Fibroblast of lung (primary cell): ENCODE data around the gene IWS1.

Experiments
- EZH2 ChIP-seq: IDR thresholded peaks from 2 replicates; pipeline ENCODE4 v1.5.1; 2012; ENCODE audit warnings: low read length, control low read depth, mild to moderate bottlenecking; ENCODE audit errors: missing control alignments
- TF ChIP-seq, protein P1 (sequence below), 2 donors: IDR thresholded peaks in 1 of 2; conservative IDR thresholded peaks in 1 of 2; 1 replicate in 1 of 2; 2 replicates in 1 of 2; pipeline ENCODE4 v1.5.1; 2011 to 2012; ENCODE audit warnings: low read length in 2 of 2, control low read depth in 1 of 2, inconsistent platforms in 1 of 2, low read depth in 1 of 2, mild to moderate bottlenecking in 1 of 2

DNA sequence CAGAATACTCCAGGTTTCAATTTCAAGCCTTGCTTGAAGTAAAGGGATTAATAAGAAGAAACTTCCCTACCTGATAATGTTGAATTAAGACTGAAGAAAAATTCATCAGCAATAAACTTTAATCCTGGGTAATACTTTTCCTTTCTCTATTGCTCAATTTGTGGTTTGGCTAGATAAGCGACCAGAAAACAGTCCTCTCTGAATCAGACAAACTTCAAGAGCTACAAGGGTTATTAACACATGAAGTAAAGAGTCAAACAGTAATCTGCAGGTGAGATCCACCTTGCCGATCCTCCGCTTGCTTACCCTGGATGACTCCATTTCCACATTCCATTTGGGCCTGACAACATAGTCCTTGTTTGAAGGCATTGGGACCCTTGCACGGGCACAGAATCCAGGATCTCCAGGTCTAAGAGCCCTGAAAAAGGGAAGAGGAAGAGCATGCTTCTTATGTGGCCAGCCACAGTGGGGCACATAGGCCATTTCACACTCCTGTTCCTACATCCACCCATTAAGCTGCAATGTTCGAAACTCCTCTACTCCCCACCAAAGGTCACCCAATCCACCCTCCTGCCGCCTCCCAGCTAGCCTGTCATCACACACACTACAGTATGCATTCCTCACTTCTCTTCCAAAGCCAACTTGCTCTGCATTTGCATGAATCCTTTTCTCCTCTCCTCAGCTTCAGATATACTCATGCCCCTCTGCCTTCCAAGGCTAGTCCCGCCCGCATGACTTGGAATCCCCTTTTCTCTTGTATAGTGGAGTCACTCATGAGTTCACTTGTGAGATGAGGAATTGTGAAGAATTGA is 39.8 kb downstream of the IWS1 start:
- TF ChIP-seq, protein P1, sequence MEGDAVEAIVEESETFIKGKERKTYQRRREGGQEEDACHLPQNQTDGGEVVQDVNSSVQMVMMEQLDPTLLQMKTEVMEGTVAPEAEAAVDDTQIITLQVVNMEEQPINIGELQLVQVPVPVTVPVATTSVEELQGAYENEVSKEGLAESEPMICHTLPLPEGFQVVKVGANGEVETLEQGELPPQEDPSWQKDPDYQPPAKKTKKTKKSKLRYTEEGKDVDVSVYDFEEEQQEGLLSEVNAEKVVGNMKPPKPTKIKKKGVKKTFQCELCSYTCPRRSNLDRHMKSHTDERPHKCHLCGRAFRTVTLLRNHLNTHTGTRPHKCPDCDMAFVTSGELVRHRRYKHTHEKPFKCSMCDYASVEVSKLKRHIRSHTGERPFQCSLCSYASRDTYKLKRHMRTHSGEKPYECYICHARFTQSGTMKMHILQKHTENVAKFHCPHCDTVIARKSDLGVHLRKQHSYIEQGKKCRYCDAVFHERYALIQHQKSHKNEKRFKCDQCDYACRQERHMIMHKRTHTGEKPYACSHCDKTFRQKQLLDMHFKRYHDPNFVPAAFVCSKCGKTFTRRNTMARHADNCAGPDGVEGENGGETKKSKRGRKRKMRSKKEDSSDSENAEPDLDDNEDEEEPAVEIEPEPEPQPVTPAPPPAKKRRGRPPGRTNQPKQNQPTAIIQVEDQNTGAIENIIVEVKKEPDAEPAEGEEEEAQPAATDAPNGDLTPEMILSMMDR (conservative IDR thresholded peaks at IDR 0.05 in 1 of 2, IDR thresholded peaks at IDR 0.05 in 1 of 2; ENCODE audit: low read depth in 1 of 2, low read length in 2 of 2): no peak
- no peak for TF ChIP-seq EZH2
